ENCODE results near the gene SETMAR. TPM values are rescaled to one million over a fixed set of nuclear protein-coding genes. Genes with fewer than 3 reads are reported as not detected.

Gene SETMAR
- total and polyA plus RNA-seq, 12 donors, result 11.5 to 53.7 (median 22.7) TPM

DNA sequence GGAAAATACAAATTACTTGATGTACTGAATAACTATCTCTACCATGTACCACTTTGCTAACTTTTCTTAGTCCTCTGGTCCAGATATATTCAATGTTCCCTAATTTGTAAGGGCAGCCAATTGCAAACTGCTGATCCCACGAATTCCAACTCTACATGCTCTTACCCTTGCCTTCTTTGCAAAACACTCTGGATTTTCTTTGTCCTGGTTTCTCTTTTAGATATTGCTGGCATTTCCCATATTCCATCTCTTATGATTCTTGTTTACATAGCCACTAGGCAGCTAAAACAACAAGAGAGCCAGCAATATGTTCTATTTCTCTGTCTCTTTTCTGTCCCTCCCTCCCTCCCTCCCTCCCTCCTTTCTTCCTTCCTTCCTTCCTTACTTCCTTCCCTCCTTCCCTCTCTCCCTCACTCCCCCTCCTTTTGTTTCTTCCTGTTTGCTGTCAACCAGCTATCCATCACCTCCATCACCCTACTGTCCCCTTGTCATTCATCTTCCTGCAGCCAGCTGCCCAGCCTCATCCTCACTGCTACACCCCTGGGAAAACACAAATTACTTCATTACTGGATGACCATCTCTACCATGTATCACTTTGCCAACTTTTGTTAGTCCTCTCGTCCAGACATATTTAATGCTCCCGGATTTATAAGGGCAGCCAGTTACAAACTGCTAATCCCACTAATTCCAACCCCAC is 33.8 kb downstream of the SETMAR start:
- no peaks in the 10 kb centered on the region for H3K9me3 ChIP-seq (replicated peaks in 1 of 3)
- TF ChIP-seq, protein P1, sequence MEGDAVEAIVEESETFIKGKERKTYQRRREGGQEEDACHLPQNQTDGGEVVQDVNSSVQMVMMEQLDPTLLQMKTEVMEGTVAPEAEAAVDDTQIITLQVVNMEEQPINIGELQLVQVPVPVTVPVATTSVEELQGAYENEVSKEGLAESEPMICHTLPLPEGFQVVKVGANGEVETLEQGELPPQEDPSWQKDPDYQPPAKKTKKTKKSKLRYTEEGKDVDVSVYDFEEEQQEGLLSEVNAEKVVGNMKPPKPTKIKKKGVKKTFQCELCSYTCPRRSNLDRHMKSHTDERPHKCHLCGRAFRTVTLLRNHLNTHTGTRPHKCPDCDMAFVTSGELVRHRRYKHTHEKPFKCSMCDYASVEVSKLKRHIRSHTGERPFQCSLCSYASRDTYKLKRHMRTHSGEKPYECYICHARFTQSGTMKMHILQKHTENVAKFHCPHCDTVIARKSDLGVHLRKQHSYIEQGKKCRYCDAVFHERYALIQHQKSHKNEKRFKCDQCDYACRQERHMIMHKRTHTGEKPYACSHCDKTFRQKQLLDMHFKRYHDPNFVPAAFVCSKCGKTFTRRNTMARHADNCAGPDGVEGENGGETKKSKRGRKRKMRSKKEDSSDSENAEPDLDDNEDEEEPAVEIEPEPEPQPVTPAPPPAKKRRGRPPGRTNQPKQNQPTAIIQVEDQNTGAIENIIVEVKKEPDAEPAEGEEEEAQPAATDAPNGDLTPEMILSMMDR (IDR thresholded peaks at IDR 0.05), result no peak
- TF ChIP-seq POLR2A (IDR thresholded peaks at IDR 0.05), result no peak
- intact Hi-C loops (cut with DNase I), result no loop called here
- no peak for DNase-seq
- H3K36me3 ChIP-seq (replicated peaks in 1 of 2), result no peaks in the 10 kb centered on the region
- H3K4me3 ChIP-seq, result no peak overlapping the region
- no peaks in the 10 kb centered on the region for H3K27me3 ChIP-seq
- H3K4me1 ChIP-seq (replicated peaks in 1 of 2), result no peaks in the 10 kb centered on the region
- H3K27ac ChIP-seq, result no peak overlapping the region
- WGBS, 4 donors, result 62 to 76% (median 70%) methylated on average over 3 of the region's 3 CpGs

DNA sequence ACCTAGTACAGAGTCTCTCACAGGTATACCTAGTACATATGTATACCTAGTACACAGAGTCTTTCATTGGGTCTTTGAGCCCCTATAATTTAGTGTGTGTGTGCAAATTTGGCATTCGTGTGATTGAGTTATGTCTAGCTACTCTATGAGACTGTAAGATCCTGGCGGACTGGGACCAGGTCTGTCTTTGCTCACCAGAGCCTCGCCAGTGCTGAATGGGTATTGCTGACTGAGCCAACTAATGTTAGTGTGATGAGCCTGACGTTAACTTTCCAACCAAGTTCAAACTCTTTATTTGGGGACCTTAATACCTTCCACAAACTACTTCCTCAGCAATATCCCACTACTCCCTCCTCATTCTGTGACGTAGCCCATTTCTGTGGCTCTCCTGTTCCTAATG is 35.6 kb downstream of the SETMAR start:
- TF ChIP-seq, protein P1 (IDR thresholded peaks at IDR 0.05), result no peak
- no peak for TF ChIP-seq POLR2A (IDR thresholded peaks at IDR 0.05)
- intact Hi-C loops (cut with DNase I), result no loop called here
- WGBS, 4 donors, result 85 to 98% (median 93%) methylated on average over 5 of the region's 5 CpGs

DNA sequence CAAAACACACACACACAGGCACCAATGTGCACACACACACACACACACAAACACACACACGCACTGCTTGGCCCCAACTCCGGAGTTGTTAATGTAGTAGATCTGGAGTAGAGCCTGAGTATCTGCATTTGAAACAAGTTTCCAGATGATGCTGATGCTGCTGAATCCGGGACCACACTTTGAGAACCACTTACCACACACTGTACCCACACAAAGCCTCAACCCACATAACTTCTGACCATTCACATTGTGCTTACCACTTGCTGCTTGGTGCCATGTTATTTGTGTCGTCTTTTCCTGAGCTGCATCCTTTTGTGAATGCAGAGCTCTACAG is 36.9 kb downstream of the SETMAR start:
- TF ChIP-seq, protein P1 (IDR thresholded peaks at IDR 0.05), result no peak
- TF ChIP-seq POLR2A (IDR thresholded peaks at IDR 0.05), result no peak
- Histone ChIP-seq H3K27ac (no peak overlapping the region), H3K4me3 (no peak overlapping the region), H3K4me1 (replicated peaks in 1 of 2) (no peaks in the 10 kb centered on the region), H3K9me3 (replicated peaks in 1 of 3) (no peaks in the 10 kb centered on the region), H3K27me3 (no peaks in the 10 kb centered on the region), H3K36me3 (replicated peaks in 1 of 2) (no peaks in the 10 kb centered on the region)
- DNase-seq, result no peak
- WGBS, 4 donors, result 92 to 96% (median 95%) methylated on average over 4 of the region's 4 CpGs
- intact Hi-C loops (cut with DNase I), result no loop called here

More for the DNA sequence above, 35.6 kb downstream of the SETMAR start:
- Histone ChIP-seq H3K4me1 (replicated peaks in 1 of 2) (no peaks in the 10 kb centered on the region), H3K9me3 (replicated peaks in 1 of 3) (no peaks in the 10 kb centered on the region), H3K27ac (no peak overlapping the region), H3K4me3 (no peak overlapping the region), H3K27me3 (no peaks in the 10 kb centered on the region), H3K36me3 (replicated peaks in 1 of 2) (no peaks in the 10 kb centered on the region)
- no peak for DNase-seq

DNA sequence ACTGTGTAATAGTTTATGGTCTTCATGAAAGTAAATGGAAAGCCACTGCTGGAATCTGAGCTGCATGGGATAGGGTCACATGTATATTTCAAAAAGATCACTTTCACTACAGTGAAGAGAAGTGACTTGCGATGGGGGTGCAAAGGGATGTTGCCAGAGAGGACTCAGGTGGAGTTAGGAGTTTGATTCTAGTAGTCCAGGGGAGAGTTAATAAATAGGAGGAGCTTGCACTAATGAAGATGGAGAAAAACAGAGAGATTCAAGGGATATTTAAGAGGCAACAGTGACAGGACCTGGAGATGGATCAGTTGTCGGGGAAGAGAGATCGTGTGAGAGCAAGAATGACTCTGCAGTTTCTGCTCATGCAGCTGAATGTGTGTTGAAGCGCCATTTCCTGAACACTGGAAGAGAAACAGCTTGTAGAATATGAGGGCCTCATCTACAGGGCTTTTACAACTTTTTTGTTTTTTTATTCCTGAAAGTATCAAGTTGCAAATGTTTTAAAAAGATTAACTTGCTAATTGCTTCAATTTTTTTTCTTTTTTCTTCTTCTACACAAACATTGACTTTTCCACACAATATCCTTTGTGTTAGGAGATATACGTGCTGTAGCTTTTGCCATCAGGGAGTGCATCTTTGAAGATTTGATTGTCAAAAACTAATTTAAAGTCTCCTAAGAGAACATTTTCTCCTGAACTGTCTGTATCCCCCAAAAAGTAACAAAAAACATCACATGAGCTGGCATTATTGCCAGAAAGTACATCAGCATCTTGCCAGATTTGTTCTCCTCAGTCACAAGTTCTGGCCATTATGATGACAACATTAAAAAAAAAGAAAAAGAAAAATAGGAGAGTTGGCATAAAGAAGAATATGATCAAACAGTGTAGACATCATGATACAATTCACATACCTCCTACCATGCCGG is 37.5 kb downstream of the SETMAR start:
- no peaks in the 10 kb centered on the region for H3K9me3 ChIP-seq (replicated peaks in 1 of 3)
- intact Hi-C loops (cut with DNase I), result no loop called here
- no peak for DNase-seq
- no peak overlapping the region for H3K4me3 ChIP-seq
- WGBS, 4 donors, result 76 to 81% (median 80%) methylated on average over 6 of the region's 6 CpGs
- H3K36me3 ChIP-seq (replicated peaks in 1 of 2), result no peaks in the 10 kb centered on the region
- H3K27me3 ChIP-seq, result no peaks in the 10 kb centered on the region
- no peak for TF ChIP-seq POLR2A (IDR thresholded peaks at IDR 0.05)
- TF ChIP-seq, protein P1 (IDR thresholded peaks at IDR 0.05), result no peak
- H3K27ac ChIP-seq, result no peak overlapping the region
- no peaks in the 10 kb centered on the region for H3K4me1 ChIP-seq (replicated peaks in 1 of 2)
